ENCODE results near the gene MZT2A.
"Not testable (repeated sequence)": the region's sequence is repeated elsewhere in the genome, so short reads cannot be mapped to it uniquely, and the experiment has no call there.

Gene MZT2A

GRCh38 chr2:131491469-131491836 lies 744 bp downstream of the MZT2A start:
- not testable (repeated sequence) for DNase-seq (ENCODE audit: low spot score)

- DNase-seq (ENCODE audit: low spot score), result peak; percentile 16
These were observed 1.4 kb downstream of the MZT2A start for GRCh38 chr2:131490616-131491468.

GRCh38 chr2:131488306-131489205 lies 3.6 kb downstream of the MZT2A start:
- DNase-seq (ENCODE audit: low spot score), result no peak

- DNase-seq (ENCODE audit: low spot score), result not testable (repeated sequence)
These were observed 5.8 kb downstream of the MZT2A start for GRCh38 chr2:131486201-131486902.

DNA sequence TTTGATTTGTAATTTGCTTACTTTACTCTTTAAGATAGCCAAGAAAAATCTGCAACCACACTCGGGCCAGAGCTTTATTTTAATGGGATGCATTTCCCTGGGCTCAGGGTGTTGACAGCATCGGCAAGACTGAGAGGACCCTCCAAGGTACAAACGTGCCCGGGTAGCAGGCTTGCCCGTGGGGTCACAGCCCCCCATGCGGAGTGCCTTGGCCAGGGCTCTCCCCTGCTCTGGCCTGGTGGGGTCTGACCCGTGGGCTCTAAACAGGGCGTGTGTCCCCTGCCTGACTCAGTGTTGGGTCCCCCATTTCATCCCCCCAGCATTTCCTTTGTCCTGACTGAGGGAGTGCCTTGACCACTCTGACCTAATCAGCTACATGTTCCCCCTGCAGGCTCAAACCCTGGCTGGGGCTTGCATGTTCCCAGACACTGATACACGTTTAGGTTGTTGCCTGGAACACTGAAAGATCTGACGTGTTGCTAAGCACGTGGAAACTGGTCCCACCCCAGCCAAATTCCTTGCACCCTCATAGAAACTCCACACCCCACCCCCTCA lies 7.2 kb downstream of the MZT2A start:
- not testable (repeated sequence) for DNase-seq (ENCODE audit: low spot score)

DNA sequence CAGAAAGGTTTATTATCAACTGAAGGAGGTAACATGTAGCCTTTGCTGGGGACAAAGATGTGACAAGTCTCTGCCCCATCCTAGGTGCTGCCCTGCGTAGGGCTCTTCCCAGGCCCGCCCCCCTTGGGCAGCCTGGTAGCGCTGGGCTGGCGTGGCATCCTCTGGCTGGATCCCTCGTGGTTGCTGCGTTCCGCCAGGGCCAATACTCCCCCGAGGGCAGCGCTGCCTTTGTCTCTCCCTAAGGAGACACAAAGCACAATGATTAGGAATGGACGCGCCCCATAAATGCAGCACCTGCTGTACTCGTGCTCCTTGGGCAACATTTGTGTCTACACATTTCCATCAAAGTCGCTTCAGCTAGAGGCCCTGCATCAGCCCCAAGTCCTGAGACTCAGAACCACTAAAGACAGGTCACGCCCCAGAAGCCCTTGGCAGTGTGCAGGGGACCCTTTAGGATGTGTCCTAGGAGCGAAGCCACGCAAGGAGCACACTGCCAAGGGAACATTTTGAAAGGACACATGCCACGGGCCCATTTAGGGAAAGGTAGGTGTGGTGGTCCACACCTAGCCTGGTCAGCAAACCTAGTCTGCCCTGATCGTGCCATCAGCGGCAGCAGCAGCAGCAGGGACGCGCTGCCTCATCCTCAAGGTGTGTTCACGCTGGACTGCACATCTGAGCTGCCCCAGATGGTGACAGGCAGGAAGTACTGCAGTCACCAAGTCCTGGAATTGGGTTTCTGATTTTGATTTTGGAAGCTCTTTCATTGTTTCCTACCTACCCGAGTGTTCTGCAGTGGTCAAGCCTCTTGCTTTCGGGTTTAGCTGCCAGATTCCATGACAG lies 8.0 kb downstream of the MZT2A start:
- not testable (repeated sequence) for DNase-seq (ENCODE audit: low spot score)

- DNase-seq (ENCODE audit: low spot score), result not testable (repeated sequence)
These were observed 9.6 kb downstream of the MZT2A start for GRCh38 chr2:131482506-131483155.

DNA sequence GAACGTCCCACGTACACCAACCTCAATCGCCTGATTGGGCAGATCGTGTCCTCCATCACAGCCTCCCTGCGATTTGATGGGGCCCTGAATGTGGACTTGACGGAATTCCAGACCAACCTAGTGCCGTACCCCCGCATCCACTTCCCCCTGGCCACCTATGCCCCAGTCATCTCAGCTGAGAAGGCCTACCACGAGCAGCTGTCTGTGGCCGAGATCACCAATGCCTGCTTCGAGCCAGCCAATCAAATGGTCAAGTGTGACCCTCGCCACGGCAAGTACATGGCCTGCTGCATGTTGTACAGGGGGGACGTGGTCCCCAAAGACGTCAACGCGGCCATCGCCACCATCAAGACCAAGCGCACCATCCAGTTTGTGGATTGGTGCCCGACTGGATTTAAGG lies 11.8 kb downstream of the MZT2A start:
- not testable (repeated sequence) for DNase-seq (ENCODE audit: low spot score)

- not testable (repeated sequence) for DNase-seq (ENCODE audit: low spot score)
These were observed 13.2 kb downstream of the MZT2A start for GRCh38 chr2:131478850-131479461.

DNA sequence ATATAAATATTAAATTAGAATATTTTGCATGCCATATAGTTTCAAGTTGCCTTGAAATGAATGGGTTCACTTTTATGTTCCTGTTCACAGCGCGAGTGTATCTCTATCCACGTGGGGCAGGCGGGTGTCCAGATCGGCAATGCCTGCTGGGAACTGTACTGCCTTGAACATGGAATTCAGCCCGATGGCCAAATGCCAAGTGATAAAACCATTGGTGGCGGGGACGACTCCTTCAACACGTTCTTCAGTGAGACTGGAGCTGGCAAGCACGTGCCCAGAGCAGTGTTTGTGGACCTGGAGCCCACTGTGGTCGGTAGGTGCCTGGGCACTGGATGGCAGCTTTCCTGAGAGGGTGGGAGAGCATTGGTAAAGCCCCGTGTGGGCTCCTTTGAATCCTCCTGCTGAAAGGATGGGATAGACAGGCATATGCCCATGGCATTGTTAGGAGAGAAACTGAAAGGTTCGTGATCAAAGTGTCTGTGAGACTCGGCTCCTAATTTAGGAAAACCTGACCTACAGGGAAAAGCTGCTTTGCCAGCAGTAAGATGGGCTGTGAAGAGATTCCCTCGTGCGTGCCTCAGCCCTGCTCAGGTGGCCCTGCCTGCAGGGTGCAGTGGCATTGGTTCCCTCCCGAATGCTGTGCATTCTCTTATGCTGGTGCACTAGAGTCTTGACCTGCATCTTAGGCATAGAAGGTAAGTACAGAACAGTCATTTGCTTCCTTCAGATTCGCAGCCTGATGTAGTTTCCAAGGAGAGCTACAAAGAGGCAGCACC lies 13.9 kb downstream of the MZT2A start:
- not testable (repeated sequence) for DNase-seq (ENCODE audit: low spot score)

DNA sequence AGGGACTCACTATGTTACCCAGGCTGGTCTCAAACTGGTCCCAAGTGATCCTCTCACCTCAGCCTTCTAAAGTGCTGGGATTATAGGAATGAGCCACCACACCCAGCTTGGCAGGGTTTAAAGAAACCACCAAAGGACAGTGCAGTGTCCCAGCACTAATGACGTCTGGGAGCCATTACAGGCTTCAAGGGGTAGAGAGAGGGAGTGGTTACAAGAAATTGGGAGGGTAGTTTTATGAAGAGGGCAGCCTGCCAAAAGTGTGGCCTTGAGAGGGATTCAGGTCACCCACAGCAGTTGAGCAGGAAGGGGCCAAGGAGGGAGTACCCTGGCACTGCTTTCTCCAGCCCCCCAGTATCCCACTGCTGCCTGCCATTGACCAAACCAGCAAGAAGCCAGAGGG lies 15.0 kb downstream of the MZT2A start:
- DNase-seq (ENCODE audit: low spot score), result not testable (repeated sequence)

DNA sequence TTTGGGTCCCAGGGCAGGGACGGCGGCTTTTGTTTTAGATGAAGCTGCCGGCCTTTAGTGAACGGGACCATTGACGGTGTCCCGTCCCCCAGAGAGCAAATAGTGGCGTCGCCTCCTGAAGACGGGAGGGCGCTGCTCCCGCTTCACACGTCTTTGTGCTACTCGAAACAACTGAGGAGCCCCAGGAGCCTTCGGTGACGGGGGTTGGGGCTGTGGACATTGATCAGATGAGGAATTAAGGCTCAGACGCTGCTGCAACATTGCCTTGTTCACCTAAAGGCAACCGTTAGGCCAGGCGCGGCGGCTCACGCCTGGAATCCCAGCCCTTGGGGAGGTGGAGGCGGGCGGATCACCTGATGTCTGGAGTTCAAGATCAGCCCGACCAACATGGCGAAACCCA lies 15.8 kb downstream of the MZT2A start:
- DNase-seq (ENCODE audit: low spot score), result not testable (repeated sequence)

DNA sequence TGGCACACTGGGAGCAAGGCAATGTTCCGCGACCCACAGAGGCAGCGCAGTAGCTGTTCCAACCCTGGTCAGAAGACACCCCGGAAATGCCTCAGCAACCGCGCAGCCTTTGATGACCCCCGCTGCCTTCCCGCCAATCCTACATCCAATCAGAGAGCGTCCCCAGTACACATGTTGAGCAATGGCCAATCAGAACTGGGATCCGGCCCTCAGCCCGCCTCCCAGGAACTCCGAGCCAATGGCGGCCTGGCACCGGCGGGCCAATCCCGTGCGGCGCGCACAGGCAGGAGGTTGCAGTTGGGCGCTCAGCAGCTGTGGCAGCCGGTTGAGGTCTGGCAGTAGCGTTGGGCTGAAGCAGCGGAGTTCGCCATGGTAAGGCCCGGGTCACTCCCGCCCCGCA lies 16.4 kb downstream of the MZT2A start, which contains the start of gene TUBA3D:
Gene TUBA3D (plus strand): TSS at position 289 of the 400 bp plus-strand sequence. CDS start 81 bp downstream, at position 370.
- no peak for DNase-seq (ENCODE audit: low spot score)

- not testable (repeated sequence) for DNase-seq (ENCODE audit: low spot score)
These were observed 18.9 kb downstream of the MZT2A start for GRCh38 chr2:131473266-131473665.

- not testable (repeated sequence) for DNase-seq (ENCODE audit: low spot score)
These were observed 20.6 kb downstream of the MZT2A start for GRCh38 chr2:131471624-131472023.

DNA sequence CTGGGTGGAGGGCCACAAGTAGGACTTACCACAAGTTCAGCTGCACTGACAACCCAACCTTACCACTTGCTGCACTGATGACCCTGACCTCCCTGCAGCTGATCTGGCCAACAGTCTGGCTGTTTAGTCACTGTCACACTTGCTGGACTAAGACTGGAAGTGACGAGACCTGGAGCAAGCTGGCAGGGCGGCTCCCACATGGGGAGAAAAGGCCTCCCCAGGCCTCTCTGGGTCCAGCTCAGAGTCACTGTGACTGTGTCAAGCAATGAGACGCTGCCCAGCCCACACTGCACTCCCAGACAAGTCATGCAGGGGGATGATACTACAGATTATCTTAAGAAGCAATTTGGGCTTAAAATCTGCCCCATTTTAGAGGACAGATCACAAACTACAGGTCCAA lies 21.3 kb downstream of the MZT2A start:
- not testable (repeated sequence) for DNase-seq (ENCODE audit: low spot score)

DNA sequence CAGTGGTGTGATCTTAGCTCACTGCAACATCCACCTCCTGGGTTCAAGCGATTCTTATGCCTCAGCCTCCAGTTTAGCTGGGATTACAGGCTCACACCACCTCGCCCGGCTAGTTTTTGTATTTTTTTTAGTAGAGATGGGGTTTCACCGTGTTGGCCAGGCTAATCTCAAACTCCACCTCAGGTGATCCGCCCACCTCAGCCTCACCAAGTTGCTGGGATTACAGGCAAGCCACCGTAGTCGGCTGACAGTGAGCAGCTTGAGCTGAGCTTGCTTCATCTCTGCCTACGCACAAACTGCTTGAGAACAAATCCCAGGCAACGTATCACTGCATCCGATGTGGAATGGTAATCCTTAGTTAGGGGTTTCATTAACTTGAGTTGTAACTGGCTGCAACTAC lies 24.5 kb downstream of the MZT2A start:
- not testable (repeated sequence) for DNase-seq (ENCODE audit: low spot score)

DNA sequence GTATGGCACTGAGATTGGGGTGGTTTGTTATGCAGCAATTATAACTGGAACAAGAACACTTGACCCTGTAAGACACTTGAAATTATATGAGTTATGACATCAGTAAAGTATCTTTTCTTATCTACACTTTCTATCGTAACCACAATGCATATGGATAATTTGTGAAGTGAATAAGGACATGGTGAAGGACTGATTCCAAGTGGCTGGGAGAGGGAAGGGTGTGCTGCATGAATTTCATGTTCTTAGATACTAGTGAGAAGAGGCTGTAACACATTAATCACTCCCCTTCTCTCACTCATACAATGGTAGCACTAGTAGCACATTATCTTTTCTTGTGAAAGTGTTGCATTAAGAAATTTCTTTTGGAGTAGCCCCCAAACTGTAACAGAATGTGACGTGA lies 37.3 kb downstream of the MZT2A start:
- DNase-seq (ENCODE audit: low spot score), result not testable (repeated sequence)

Data from globus pallidus (tissue), 1 donor.